Activated CD4-positive, alpha-beta T cell treated with anti-CD3 and anti-CD28 coated beads, Interleukin-2, Interleukin-4, amounts not matched to agents 100 ng/mL and 50 ng/mL, durations not matched to agents 16 hours and 8 hours (primary cell): Measurements from ENCODE around the gene PCSK4.
"Not testable (repeated sequence)": the region's sequence is repeated elsewhere in the genome, so short reads cannot be mapped to it uniquely, and the experiment has no call there.

Source experiments
- DNase-seq: peaks from one replicate; pipeline ENCODE4 v3.0.0-alpha.2; 2020; ENCODE audit warnings: low spot score

PCSK4 gene

DNA sequence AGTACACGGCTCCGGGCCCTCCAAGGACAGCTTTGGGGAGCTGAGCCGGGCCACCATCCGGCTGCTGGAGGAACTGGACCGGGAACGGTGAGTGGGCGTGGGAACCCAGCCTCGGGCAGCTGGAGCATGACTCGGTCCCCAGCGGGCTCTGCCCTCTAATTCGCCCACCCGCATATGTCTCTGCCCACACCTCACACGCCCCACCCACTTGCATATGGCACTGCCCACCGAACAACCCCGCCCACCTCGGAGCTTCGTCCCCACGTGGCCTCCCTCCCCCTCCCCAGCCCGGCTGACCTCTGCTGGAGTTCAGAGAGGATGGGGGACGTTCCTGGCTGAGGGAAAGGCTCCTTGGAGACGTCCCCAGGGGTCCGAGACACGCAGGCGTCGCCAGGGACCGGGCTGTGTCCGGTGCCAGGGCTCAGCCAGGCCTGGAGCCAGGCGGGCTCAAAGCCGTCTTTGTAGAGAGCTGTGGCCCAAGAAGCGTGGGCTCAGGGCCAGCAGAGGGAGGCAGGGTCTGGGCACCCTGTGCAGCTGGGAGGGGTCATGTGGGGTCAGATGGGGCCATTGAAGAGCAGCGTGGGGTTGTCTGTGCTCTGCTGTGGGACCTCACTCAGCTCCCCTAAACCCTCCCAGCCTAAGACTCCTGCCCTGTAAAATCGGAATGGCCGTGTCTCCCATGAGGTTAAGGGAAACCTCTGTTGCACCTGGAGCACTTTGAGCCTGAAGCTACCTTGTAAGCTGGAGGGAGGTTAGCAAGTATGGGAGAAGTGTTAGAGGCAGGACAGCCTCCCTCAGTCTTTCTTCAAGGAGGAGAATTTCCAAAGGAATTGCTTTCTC, 36.4 kb downstream of the PCSK4 start:
- no peak for DNase-seq

GRCh38 chr19:1452802-1453524, 37.2 kb downstream of the PCSK4 start:
- no peak for DNase-seq

DNA sequence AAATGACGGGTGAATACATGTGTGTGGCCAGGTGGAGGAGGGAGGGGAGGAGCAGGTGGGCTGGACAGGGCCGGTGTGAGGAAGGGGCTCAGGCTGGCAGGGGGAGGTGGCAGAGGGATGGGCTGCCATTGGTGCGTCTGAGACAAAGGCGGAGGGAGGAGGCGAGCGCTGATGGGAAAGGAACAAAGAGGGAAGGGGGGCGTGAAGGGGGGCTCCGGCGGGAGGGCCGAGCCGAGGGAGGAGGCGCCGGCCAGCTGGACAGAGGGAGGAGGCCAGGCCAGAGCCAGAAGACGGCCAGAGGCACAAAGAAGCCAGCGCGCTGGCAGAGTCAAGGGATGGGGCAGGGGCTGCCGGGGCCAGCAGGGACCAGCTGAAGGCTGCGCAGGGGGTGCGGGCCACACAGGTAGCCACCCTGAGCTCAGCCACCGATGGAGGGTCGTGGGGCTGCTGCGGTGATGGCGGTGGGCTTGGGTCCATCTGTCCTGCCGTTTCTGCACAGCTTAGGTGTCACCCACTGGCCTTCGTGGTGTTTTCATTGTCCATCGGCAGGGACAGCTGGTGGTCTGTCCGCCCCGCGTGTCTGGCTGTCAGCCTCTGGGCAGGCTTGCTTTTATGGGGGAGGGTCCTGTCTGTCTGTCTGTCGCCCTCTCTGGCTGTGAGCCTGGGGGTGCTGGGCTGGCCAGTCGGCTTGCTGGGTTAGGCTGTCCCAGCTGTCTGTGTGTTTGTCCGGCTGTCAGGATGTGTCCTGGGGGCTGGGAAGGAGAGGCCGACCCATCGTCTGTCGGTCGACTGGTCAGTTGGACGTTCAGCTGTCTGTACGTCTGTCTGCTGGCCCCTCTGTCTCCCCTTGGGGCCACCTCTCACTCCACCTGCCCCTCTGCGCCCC, 38.0 kb downstream of the PCSK4 start:
- no peak for DNase-seq

- DNase-seq = no peak
Measured at GRCh38 chr19:1450735-1451731, 39.1 kb downstream of the PCSK4 start.

DNA sequence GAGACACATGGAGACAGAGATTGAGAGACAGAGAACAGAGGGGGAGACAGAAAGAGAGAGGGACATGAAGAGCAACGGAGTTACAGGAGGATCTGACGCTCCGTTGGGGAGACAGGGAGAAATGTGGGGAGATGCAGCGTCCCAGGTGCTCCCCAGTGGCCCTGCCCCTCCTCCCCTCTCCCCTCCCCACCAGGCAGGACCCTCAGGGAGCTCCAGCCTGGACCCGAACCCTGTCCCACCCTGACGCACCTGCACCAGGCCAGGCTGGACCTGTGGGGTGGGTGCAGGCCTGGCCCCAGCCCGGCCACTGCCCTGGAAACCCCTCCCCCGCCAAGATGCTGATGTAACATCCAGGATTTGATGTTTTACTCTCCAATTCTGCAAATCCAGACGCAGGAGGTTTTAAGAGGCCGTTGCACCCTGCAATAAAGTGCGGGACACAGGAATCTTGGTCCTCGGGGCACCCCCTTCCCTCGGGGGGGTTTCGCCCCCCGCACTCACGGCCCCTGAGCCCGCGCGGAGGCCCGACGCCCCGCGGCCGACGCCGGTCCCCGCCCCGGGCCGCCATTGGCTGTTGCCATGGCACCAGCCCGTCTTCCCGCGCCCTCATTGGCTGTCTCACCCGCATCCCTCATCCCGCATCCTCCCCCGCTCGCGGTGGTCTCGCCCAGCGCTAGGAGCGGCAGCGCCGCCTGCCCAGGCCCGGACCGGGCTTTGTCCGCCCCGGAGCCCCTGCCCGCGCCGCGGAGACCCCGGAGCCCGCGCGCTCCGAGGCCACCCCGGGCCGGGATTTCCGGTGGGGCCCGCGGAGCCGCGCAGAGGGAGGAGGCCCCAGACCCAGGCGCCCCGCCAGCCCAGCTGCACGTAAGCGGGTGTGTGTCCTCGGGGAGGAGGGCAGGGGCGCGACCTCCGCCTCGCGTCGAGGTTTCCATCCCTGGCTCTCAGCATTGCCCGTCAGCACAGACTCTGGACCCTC, 40.4 kb downstream of the PCSK4 start, which contains the start of gene APC2:
Gene APC2 (plus strand): TSS at position 655 of the 976 bp plus-strand sequence. CDS start 2,881 bp downstream, outside the sequence.
- DNase-seq = no peak

DNA sequence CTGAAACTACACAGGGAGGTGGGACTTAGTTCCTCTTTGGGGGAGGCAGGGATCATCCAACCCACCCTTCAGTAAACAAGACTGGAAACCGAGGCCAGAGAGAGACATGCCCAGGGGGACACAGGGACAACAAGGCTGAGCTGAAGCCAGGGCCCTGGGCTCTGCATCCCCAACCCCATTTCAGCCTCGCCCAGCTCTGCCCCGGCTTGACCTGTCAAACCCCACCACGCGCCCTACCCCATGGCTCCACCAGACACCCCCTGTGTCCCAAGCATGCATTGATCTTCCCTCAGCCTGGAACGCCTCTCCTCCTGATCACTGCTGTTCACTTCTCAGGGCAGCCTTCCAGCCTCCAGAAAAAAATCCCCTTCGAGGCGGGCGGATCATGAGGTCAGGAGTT, 42.2 kb downstream of the PCSK4 start:
- no peak for DNase-seq

GRCh38 chr19:1447504-1447903, 42.6 kb downstream of the PCSK4 start:
- DNase-seq = no peak

GRCh38 chr19:1446713-1447481, 43.3 kb downstream of the PCSK4 start:
- DNase-seq = no peak

GRCh38 chr19:1445932-1446712, 44.0 kb downstream of the PCSK4 start:
- DNase-seq = no peak

- DNase-seq = peak; percentile 82
Measured at GRCh38 chr19:1445185-1445931, 44.8 kb downstream of the PCSK4 start.

DNA sequence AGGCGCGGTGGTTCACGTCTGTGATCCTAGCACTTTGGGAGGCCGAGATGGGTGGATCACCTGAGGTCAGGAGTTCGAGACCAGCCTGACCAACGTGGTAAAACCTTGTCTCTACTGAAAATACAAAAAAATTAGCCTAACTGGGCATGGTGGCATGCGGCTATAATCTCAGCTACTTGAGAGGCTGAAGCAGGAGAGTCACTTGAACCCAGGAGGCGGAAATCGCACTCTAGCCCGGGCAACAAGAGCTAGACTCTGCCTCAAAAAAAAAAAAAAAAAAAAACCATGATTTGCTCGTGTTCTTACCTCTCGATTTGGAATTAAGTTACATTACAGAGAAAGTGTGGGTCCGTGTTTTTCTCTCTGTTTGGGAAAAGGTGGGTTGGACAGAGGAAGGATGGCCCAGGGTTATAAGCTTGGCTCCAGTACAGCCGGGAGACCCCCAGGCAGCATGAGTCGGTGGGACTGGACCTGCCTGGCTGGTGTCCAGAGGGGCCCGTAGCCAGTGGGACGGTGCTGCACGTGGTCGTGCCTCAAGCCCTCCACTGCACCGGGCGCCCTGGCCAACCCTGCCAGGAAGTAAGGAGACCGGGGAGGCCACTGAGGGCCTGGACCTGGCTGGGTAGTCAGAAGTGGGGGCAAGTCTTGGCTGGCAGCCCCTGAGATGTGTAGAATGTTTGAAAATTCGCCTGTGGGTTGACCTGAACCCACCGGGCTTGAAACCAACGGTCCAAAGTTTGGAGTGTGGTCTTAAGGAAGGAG, 48.3 kb downstream of the PCSK4 start:
- no peak for DNase-seq

- no peak for DNase-seq
Measured at GRCh38 chr19:1441022-1441426, 49.1 kb downstream of the PCSK4 start.

GRCh38 chr19:1440418-1440801, 49.7 kb downstream of the PCSK4 start:
- no peak for DNase-seq

DNA sequence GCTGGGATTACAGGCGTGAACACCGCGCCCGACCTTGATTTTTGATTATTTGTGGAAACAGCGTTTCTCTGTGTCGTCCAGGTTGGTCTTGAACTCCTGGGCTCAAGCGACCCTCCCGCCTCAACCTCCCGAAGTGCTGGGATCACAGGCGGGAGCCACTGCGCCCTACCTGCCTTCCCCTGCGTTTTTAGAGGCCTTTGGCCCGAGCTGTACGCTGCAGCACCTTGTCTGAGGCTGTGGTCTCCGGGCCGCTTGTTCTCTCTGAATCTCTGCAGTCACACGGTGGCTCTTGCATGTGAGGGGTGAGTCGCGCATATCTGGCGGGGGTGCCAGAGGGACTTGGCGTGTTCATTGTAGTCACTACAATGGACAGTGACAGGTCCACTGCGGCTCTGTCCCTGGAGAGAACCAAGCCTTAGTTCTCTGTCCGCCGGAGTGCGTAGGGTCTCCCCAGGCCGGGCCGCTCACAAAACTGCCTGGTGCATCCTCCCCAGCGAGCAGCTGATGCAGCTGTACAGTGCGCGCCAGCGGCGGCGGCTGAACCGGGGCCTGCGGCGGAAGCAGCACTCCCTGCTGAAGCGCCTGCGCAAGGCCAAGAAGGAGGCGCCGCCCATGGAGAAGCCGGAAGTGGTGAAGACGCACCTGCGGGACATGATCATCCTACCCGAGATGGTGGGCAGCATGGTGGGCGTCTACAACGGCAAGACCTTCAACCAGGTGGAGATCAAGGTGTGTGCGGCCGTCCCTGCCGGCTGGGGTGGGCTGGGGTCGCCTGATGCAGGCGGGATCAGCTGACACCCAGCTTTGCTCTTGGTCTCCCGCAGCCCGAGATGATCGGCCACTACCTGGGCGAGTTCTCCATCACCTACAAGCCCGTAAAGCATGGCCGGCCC, 50.4 kb downstream of the PCSK4 start:
- DNase-seq = not testable (repeated sequence)

DNA sequence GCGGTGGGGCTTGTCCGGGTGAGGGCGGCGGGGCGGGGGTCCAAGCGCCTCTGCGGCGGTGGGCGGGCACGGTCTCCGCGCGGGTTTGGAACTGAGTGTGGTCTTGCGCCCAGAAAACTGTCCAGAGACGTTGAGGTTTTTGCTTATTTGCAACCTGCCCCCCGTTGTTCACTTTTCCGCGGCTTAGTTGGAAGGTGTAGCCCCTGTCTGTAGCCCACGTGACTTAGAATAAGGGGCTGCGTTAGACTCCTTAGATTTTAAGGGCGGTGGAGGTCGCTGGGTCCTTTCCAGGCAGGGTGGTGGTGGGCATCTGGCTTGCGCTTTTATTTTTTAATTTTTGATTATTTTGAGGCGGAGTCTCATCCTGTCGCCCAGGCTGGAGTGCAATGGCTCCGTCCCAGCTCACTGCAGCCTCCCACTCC, 51.2 kb downstream of the PCSK4 start:
- DNase-seq = no peak
